ENCODE results near the gene CD244.
A peak's percentile ranks its signal among the peaks of the same experiment; 100 is the strongest.

Gene CD244

GRCh38 chr1:160866695-160867260, 4.1 kb upstream of the CD244 start:
- no peaks in the 10 kb centered on the region for H3K9me3 Mint-ChIP-seq
- no peaks in the 10 kb centered on the region for H3K36me3 Mint-ChIP-seq (ENCODE audit: low read depth)
- no peaks in the 10 kb centered on the region for H3K27me3 Mint-ChIP-seq
- H3K4me3 Mint-ChIP-seq: no peak overlapping the region
- H3K4me1 Mint-ChIP-seq (ENCODE audit: low read depth): peaks cover 44% of the 10 kb centered on the region
- no peak overlapping the region for H3K27ac Mint-ChIP-seq
- intact Hi-C loops (cut with micrococcal nuclease): no loop called here

DNA sequence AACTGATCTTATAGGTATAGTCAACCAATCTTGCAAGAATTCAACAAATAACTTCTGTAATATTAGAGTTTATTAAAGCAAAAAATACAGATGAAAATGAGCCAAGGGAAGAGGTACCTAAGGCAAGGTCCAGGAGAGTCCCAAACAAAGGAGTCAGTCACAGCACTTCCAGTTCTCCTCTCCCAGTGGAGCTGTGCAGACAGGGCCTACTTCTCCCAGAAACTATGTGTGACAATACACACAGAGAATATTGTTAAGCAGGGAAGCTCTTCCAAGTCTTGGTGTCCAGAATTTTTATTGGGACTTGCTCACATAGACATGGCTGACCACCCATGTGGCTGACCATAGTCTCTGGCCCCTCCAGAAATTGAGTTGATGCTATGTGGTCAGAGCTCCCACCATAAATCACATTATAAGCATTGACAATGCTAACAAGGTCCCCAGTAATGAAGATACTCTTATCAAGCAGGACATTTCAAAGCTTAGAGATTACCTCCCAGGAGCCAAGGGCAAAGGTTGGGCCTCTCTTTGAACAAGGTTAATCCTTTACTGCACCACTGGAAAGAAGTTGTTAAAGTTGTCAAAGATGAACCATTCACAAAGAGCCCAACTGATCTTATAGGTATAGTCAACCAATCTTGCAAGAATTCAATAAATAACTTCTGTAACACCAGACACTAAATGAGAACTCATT, 3.5 kb upstream of the CD244 start:
- no peaks in the 10 kb centered on the region for H3K36me3 Mint-ChIP-seq (ENCODE audit: low read depth)
- no peaks in the 10 kb centered on the region for H3K9me3 Mint-ChIP-seq
- H3K4me1 Mint-ChIP-seq (ENCODE audit: low read depth): peaks cover 50% of the 10 kb centered on the region
- H3K27me3 Mint-ChIP-seq: no peaks in the 10 kb centered on the region
- intact Hi-C loops (cut with micrococcal nuclease): no loop called here
- H3K4me3 Mint-ChIP-seq: no peak overlapping the region
- H3K27ac Mint-ChIP-seq: no peak overlapping the region

DNA sequence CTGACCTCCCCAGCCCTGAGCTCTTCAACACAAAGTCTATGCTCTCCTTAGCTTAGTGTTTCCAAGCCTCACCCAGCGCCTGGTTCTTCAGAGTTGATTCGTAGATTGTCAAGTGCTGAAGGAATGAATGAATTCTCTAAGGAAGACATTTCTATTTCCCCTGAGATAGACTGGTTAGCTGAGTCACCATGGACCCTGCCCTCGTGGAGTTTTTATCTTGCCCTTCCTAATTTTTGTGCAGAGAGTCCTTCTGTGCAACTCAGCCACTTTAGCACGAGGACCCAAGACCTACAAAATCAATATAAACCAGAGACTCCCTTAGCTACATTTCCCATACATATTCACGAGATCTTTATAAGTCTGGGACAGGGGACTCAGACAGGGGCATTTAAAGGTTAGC, 2.6 kb upstream of the CD244 start:
- no peak overlapping the region for H3K4me3 Mint-ChIP-seq
- H3K9me3 Mint-ChIP-seq: no peaks in the 10 kb centered on the region
- no peaks in the 10 kb centered on the region for H3K36me3 Mint-ChIP-seq (ENCODE audit: low read depth)
- no peak overlapping the region for H3K27ac Mint-ChIP-seq
- H3K4me1 Mint-ChIP-seq (ENCODE audit: low read depth): peaks cover 55% of the 10 kb centered on the region
- no peaks in the 10 kb centered on the region for H3K27me3 Mint-ChIP-seq
- intact Hi-C loops (cut with micrococcal nuclease): no loop called here

DNA sequence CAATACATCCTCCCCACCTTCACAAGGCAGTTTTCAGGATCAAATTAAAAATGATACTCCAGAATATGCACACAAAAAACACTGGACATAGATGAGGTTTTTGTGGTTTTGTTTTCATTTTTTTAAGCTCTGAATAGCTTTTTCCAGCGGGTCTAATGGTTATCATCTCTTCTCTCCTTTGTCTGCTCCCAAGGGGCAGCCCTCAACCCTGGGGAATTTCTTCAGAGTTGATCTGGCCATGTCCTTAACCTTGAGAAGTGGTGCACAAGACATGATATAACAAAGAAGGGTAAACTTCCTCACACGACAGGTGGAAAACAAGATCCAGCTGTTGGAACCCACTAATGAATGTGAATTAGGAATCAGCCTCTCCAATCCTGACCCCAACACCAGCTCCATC, 1.5 kb upstream of the CD244 start:
- H3K36me3 Mint-ChIP-seq (ENCODE audit: low read depth): no peaks in the 10 kb centered on the region

GRCh38 chr1:160863774-160864131, 1.1 kb upstream of the CD244 start:
- Mint-ChIP-seq H3K36me3 (ENCODE audit: low read depth) (no peaks in the 10 kb centered on the region), H3K4me1 (ENCODE audit: low read depth) (peaks cover 52% of the 10 kb centered on the region), H3K27me3 (no peaks in the 10 kb centered on the region), H3K9me3 (no peaks in the 10 kb centered on the region), H3K27ac (peak overlapping the region; percentile 54), H3K4me3 (peak overlapping the region; percentile 60)
- intact Hi-C loops (cut with micrococcal nuclease): no loop called here

More for the DNA sequence above, 1.5 kb upstream of the CD244 start:
- Mint-ChIP-seq H3K4me1 (ENCODE audit: low read depth) (peaks cover 52% of the 10 kb centered on the region), H3K27me3 (no peaks in the 10 kb centered on the region), H3K9me3 (no peaks in the 10 kb centered on the region), H3K4me3 (no peak overlapping the region), H3K27ac (peak overlapping the region; percentile 54)
- intact Hi-C loops (cut with micrococcal nuclease): no loop called here

DNA sequence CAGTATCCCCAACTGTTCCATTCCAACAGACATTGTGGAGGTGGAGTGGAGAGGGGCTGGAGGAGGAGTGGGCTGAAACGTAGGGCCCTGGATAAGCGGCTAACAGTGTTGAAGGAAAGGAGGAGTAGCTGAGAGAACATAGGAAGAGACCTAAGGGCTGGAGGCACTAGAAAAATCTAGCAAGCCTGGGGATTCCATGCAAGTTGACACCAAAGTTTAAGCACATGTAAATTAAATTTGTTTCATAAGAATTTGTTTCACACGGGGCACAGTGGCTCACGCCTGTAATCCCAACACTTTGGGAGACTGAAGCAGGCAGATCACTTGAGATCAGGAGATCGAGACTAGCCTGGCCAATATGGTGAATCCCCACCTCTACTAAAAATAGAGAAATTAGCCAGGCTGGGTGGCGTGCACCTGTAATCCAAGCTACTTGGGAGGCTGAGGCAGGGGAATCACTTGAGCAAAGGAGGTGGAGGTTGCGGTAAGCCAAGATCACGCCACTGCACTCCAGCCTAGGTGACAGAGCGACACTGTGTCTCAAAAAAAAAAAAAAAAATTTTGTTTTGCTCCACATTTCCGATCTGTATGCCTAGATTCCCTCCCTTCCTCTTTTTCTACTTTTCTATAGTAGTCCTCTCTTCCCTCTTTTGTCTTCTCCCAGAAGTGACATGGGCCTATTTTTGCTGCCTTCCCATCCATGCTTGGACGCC, 530 bp upstream of the CD244 start:
- H3K27ac Mint-ChIP-seq: peak overlapping the region; percentile 54
- no peaks in the 10 kb centered on the region for H3K27me3 Mint-ChIP-seq
- intact Hi-C loops (cut with micrococcal nuclease): no loop called here
- H3K4me3 Mint-ChIP-seq: peak overlapping the region; percentile 60
- no peaks in the 10 kb centered on the region for H3K36me3 Mint-ChIP-seq (ENCODE audit: low read depth)
- no peaks in the 10 kb centered on the region for H3K9me3 Mint-ChIP-seq
- H3K4me1 Mint-ChIP-seq (ENCODE audit: low read depth): peaks cover 52% of the 10 kb centered on the region

DNA sequence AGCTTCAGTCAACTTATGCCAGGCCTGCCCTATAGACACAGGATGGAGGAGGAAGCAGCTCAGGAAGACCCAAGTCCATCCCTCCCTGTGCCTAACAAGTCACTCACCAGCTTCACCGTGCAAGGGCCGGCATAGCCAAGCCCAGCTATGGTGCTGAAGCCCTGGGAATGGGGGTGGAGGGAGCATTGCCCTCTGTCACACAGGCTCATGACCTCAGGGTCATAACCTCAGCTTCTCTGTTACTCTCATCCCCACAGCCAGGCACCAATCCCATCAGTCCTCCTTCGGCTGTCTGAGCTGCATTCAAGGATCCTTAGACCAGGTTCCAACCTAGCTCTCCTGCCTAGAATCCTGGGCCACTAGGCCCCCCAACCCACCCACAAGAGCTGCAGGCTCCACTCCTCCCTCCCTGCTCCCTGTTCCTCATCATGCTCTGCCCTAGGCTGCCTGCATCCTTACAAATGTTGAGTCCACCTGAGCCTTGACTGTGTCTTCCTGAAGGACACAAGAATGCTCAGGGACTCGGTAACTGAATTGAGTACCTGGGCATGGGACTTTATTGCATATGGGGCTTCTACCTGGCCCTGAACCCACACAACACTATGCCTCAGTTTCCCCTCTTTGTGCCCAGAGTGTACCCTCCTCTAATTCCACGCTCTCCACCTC, 1.7 kb downstream of the CD244 start:
- Mint-ChIP-seq H3K9me3 (no peaks in the 10 kb centered on the region), H3K4me1 (ENCODE audit: low read depth) (peaks cover 49% of the 10 kb centered on the region), H3K27me3 (no peaks in the 10 kb centered on the region), H3K27ac (no peak overlapping the region), H3K4me3 (no peak overlapping the region), H3K36me3 (ENCODE audit: low read depth) (no peaks in the 10 kb centered on the region)
- intact Hi-C loops (cut with micrococcal nuclease): no loop called here

DNA sequence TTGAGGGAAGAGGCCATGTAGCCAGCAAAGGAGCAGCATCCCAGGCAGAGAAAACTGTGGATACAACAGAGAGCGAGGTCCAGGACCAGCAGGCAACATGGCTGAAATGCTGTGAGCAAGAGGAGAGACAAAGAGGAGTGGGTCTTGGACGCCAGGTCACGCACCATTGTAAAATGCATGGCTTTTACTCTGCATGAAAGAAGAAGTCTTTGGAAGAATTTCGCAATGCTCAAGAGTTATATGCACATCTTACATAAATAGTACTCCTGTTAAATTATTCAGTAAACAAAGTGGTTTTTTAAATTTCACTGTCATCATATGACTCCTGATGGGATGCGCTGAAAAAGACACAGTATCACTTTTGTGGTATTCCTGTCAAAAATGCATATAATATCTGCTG, 3.5 kb downstream of the CD244 start:
- Mint-ChIP-seq H3K4me1 (ENCODE audit: low read depth) (peaks cover 49% of the 10 kb centered on the region), H3K9me3 (no peaks in the 10 kb centered on the region), H3K27ac (peak overlapping the region; percentile 6), H3K36me3 (ENCODE audit: low read depth) (no peaks in the 10 kb centered on the region), H3K4me3 (no peak overlapping the region), H3K27me3 (no peaks in the 10 kb centered on the region)
- intact Hi-C loops (cut with micrococcal nuclease): no loop called here

DNA sequence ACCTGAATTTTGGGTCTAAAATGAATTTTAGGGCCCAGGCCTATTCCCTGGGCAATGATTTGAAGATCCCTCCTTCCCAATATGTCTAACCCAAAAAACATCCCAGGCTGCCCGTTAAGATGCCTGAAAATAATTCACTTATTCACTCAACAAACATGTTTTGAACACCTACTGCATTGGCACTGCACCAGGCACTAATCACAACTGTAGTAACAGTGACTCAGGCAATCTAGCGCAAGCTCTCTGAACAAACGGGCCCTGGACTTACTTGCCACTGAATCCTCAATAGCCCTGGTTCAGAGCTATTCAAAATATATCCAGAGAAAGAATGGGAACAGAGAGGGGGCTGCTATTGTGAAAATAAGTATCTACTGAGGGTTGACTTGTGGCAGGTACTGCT, 4.2 kb downstream of the CD244 start:
- Mint-ChIP-seq H3K4me3 (no peak overlapping the region), H3K36me3 (ENCODE audit: low read depth) (no peaks in the 10 kb centered on the region), H3K9me3 (no peaks in the 10 kb centered on the region), H3K27ac (peak overlapping the region; percentile 6), H3K27me3 (no peaks in the 10 kb centered on the region), H3K4me1 (ENCODE audit: low read depth) (peaks cover 43% of the 10 kb centered on the region)
- intact Hi-C loops (cut with micrococcal nuclease): no loop called here

- Mint-ChIP-seq H3K36me3 (ENCODE audit: low read depth) (no peaks in the 10 kb centered on the region), H3K27ac (peak overlapping the region; percentile 6), H3K4me1 (ENCODE audit: low read depth) (peaks cover 39% of the 10 kb centered on the region), H3K27me3 (no peaks in the 10 kb centered on the region), H3K4me3 (no peak overlapping the region), H3K9me3 (no peaks in the 10 kb centered on the region)
- intact Hi-C loops (cut with micrococcal nuclease): no loop called here
Measured at GRCh38 chr1:160858097-160858496, 4.6 kb downstream of the CD244 start.

DNA sequence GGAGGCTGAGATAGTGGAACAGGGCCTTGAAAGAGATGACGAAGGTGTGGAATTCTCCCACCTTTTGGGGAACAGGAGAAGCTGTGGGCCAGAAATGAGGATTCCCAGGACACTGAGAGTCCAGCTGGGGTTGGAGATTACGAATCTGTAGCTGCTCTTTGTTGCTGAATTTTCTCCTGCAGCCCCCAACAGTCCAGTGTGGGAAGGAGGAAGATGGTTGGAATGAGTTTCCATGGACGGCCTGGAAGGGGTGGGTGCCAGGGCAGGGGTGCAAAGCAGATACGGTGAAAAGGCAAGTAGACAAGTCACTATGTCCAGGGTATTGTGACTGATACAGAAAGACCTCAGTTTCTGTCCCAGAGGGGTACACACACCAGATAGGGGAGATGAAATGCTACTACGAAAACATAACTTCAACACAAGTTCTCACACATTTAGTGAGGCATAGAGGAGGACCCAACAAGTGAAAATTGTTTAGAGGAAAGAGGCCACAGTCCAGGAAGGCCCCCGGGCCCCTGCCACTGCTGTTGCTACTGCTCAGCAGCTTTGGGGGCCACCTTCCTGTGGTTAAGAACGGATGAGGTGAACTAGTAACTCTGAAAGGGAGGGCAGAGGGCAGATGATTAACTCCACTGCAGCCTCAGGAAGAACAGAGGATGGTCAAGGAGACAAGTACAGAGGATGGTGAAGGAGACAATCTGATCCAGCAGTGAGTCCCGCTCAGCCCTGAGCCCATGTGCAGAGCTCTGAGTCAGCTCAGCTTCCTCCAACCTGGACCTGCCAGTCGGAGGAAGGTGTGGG, 7.3 kb downstream of the CD244 start:
- Mint-ChIP-seq H3K4me1 (ENCODE audit: low read depth) (peaks cover 15% of the 10 kb centered on the region), H3K9me3 (no peaks in the 10 kb centered on the region), H3K27ac (no peak overlapping the region), H3K4me3 (no peak overlapping the region), H3K36me3 (ENCODE audit: low read depth) (no peaks in the 10 kb centered on the region), H3K27me3 (no peaks in the 10 kb centered on the region)
- intact Hi-C loops (cut with micrococcal nuclease): no loop called here

GRCh38 chr1:160853754-160854153, 8.9 kb downstream of the CD244 start:
- H3K9me3 Mint-ChIP-seq: no peaks in the 10 kb centered on the region
- H3K4me1 Mint-ChIP-seq (ENCODE audit: low read depth): peaks cover 9% of the 10 kb centered on the region
- H3K4me3 Mint-ChIP-seq: no peak overlapping the region
- no peaks in the 10 kb centered on the region for H3K27me3 Mint-ChIP-seq
- H3K27ac Mint-ChIP-seq: no peak overlapping the region
- no peaks in the 10 kb centered on the region for H3K36me3 Mint-ChIP-seq (ENCODE audit: low read depth)
- intact Hi-C loops (cut with micrococcal nuclease): no loop called here

DNA sequence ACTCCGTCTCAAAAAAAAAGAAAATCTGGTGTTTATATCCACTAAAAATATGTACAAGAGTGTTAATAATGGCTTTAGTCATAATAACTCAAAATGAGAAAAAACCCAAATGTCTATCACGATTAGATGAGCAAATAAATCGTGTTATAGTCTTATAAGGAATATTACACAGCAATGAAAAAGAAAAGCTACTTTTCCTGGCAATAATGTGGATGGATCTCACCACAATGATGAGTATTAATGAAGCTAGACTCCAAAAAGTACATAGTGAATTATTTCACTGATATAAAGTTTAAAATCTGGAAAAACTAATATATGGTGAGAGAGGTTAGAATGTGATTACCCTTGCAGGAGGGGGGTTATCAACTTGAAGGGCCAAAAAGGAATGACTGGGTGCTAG, 9.7 kb downstream of the CD244 start:
- no peak overlapping the region for H3K4me3 Mint-ChIP-seq
- intact Hi-C loops (cut with micrococcal nuclease): no loop called here
- no peaks in the 10 kb centered on the region for H3K9me3 Mint-ChIP-seq
- no peak overlapping the region for H3K27ac Mint-ChIP-seq
- H3K27me3 Mint-ChIP-seq: no peaks in the 10 kb centered on the region
- H3K4me1 Mint-ChIP-seq (ENCODE audit: low read depth): peaks cover 2% of the 10 kb centered on the region
- no peaks in the 10 kb centered on the region for H3K36me3 Mint-ChIP-seq (ENCODE audit: low read depth)

DNA sequence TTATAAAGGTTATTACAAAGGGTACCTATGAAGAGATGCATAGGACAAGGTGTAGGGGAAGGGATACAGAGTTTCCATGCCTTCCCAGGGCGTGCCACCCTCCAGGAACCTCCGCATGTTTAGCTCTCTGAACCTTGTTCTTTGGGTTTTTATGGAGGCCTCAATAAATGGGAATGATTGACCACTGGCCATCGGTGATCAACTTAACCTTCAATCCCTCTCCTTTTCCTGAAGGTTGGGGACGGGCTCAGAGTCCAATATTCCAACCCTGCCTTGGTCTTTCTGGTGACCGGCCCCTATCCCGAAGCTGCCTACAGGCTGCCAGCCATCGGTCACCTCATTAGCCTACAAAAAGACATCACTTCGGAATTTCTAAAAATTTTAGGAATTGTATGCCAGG, 11.7 kb downstream of the CD244 start:
- no peaks in the 10 kb centered on the region for H3K9me3 Mint-ChIP-seq
- no peaks in the 10 kb centered on the region for H3K4me1 Mint-ChIP-seq (ENCODE audit: low read depth)
- no peak overlapping the region for H3K4me3 Mint-ChIP-seq

More for the DNA sequence above, 11.7 kb downstream of the CD244 start:
- H3K27ac Mint-ChIP-seq: no peak overlapping the region
- H3K27me3 Mint-ChIP-seq: no peaks in the 10 kb centered on the region
- H3K36me3 Mint-ChIP-seq (ENCODE audit: low read depth): no peaks in the 10 kb centered on the region
- intact Hi-C loops (cut with micrococcal nuclease): no loop called here
